PC-3 (cell line): Measurements from ENCODE around the gene SLCO3A1.

Source experiments
- EZH2 ChIP-seq: fragments of 300-600 bp; sonication (generic); IDR thresholded peaks from one replicate; pipeline ENCODE4 v1.6.1; 2017; ENCODE audit warnings: antibody characterized with exemption, mild to moderate bottlenecking, low read length; ENCODE audit not compliant: unreplicated experiment
- TF ChIP-seq, protein P1 (sequence below): fragments of 300-600 bp; sonication (generic); conservative IDR thresholded peaks from 2 replicates; pipeline ENCODE4 v1.5.1; 2017; ENCODE audit warnings: antibody characterized with exemption, low read depth, mild to moderate bottlenecking, low read length

DNA sequence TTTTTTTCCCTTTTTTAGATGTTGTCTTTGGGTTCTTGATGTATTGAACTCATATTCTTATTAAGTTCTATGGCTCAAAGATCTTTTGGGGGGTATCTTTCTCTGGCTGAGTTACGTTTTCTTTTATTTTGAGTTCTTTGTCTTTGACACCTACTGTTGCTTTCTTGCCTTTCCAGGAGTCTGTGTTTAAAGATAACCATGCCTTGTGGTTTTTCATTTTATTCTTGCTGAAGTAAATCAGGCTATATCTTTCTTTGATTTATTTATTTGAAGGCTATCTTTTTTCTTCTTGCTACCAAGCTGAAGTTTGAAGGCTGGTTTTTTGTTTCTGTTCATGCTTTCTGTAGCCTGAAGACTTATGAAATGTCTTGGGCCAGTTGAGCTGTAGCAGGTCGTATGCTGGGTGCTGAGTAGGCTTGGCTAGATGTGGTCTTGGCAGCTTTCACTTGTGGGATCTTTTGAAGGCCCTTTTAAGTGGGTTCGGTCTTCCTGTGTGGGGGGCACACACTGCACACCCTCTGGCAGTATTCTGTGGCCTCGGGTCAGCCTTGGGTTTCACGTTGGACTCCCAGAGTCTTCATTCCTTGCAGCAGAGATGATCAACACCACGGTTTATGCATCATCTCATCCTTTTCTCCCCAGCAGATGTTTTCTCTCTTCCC is 17.5 kb downstream of the SLCO3A1 start:
- TF ChIP-seq, protein P1, sequence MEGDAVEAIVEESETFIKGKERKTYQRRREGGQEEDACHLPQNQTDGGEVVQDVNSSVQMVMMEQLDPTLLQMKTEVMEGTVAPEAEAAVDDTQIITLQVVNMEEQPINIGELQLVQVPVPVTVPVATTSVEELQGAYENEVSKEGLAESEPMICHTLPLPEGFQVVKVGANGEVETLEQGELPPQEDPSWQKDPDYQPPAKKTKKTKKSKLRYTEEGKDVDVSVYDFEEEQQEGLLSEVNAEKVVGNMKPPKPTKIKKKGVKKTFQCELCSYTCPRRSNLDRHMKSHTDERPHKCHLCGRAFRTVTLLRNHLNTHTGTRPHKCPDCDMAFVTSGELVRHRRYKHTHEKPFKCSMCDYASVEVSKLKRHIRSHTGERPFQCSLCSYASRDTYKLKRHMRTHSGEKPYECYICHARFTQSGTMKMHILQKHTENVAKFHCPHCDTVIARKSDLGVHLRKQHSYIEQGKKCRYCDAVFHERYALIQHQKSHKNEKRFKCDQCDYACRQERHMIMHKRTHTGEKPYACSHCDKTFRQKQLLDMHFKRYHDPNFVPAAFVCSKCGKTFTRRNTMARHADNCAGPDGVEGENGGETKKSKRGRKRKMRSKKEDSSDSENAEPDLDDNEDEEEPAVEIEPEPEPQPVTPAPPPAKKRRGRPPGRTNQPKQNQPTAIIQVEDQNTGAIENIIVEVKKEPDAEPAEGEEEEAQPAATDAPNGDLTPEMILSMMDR = no peak
- no peak for TF ChIP-seq EZH2
